ENCODE measurements around the gene NADSYN1. TPM values are rescaled to one million over a fixed set of nuclear protein-coding genes. Genes with fewer than 3 reads are reported as not detected.

The NADSYN1 gene
- total RNA-seq (100 to 1,000 TPM; 106 to 112 TPM), total RNA-seq (35.7 to 258 (median 106) reads per million in 172 experiments)
- polyA plus RNA-seq (2013, experiment 1 of 2): 72.2 TPM
- polyA plus RNA-seq (2013, experiment 2 of 2): 86.6 TPM

DNA sequence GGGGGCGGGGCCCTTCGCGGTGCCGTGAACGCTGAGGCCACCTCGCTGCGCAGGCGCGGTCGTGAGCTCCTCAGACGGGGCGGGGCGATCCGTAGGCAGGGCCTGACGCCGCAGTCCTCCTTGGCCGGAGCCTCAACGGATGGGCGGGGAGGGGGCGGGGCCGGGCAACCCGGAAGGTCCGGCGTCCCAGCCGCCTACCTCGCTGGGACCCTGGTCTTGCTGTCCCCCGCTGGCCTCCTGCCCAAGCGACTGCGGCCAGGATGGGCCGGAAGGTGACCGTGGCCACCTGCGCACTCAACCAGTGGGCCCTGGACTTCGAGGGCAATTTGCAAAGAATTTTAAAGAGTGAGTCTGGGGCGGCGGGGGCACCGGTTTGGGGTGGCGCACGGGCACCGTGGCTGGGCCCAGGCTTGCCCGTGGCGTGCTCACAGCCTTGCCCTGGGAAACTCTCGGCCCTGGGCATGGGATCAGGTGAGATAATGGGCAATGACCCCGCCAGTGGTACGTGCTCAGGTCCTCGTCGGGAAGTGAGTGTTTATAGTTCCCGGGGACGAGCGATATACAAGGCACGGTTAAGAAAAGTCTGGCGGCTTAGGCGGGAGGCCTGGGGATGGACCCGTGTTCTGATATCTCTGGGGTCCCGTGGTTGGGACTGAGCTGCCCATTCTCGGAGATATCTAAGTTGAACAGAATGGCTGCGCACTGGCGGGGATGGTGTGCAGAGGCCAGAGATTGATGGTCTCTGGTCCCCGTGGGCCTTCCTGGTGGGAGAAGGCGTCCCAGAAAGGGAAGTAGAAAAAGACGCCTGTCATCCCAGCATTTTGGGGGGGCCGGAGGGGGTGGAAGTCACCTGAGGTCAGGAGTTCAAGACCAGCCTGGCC lies at the start of gene NADSYN1:
Gene NADSYN1, plus strand, starts transcription at position 167 of the 881 bp plus-strand sequence. Its CDS starts 94 bp downstream, at position 261.
- Histone ChIP-seq H3K27me3 (ENCODE audit: control insufficient read depth in 1 of 2, insufficient read depth in 2 of 2, low read length in 2 of 2) (no peaks in the 10 kb centered on the region), H3K36me3 (ENCODE audit: insufficient read depth, low read length) (peaks cover 35% of the 10 kb centered on the region), H3K9me3 (ENCODE audit: control insufficient read depth in 1 of 2, insufficient read depth in 1 of 2, low read length in 2 of 2) (no peaks in the 10 kb centered on the region), H3K4me3 (ENCODE audit: low read length) (peak within 1 kb of the TSS; percentile 94), H3K27ac (ENCODE audit: low read depth in 1 of 2, low read length in 2 of 2) (peak within 1 kb of the TSS; percentile 77 to 83), H3K4me1 (ENCODE audit: insufficient read depth, low read length) (peaks cover 48% of the 10 kb centered on the region)
- no peak for TF ChIP-seq CTCF (IDR thresholded peaks at IDR 0.05)
- Mint-ChIP-seq H3K4me3 (peak within 1 kb of the TSS; percentile 93), H3K27me3 (no peaks in the 10 kb centered on the region), H3K27ac (peak within 1 kb of the TSS; percentile 95), H3K36me3 (ENCODE audit: low read depth) (peaks cover 53% of the 10 kb centered on the region), H3K4me1 (ENCODE audit: low read depth) (peaks cover 63% of the 10 kb centered on the region), H3K9me3 (no peaks in the 10 kb centered on the region)
- ATAC-seq (ENCODE audit: poor library complexity) (peak; percentile 62), DNase-seq (peak; percentile 87 to 98 (median 93))
- ChIA-PET CTCF (no interaction called here), POLR2A (interaction anchor here (0.5 to 1.5 kb wide), 4 partner anchors 13 to 333 kb away, joined by 3 to 4 read pairs (median 4); no protein-coding TSS in a partner anchor)
- intact Hi-C loops (cut with DNase I, micrococcal nuclease): loop anchor here in 1 of 2 experiments (5.0 to 10.0 kb wide), 4 partner anchors 339 to 1251 kb away; partner anchors contain the start of genes CTTN, FADD and INPPL1

DNA sequence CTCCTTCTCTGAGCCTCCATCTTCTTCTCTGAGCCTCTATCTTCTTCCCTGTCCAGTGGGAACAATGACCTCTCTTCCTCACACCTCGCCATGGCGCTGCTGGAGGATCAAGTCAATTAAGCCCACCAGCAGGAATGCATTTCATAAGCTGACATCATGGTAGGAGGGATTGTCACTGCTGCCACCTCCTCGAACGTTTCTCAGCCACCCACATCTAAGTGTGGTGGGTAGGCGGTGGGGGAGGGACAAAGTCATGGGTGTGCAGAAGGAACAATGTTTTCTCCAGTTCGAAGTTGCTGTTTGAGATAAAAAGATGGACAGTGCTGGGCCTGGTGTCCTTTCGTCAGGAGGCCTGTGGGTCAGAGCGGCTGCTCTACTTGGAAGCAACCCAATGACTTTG lies 48.8 kb upstream of the NADSYN1 start:
- no peak overlapping the region for H3K4me3 Mint-ChIP-seq
- ATAC-seq (ENCODE audit: poor library complexity): no peak
- H3K4me3 ChIP-seq (ENCODE audit: low read length): no peak overlapping the region
- no peak for DNase-seq
- H3K9me3 Mint-ChIP-seq: peaks cover 2% of the 10 kb centered on the region
- no peaks in the 10 kb centered on the region for H3K4me1 Mint-ChIP-seq (ENCODE audit: low read depth)
- H3K27me3 Mint-ChIP-seq: no peaks in the 10 kb centered on the region
- H3K9me3 ChIP-seq (ENCODE audit: control insufficient read depth in 1 of 2, insufficient read depth in 1 of 2, low read length in 2 of 2): peaks cover 0 to 5% of the 10 kb centered on the region in 2 experiments
- H3K36me3 ChIP-seq (ENCODE audit: insufficient read depth, low read length): no peaks in the 10 kb centered on the region
- intact Hi-C loops (cut with DNase I, micrococcal nuclease): no loop called here
- no peaks in the 10 kb centered on the region for H3K4me1 ChIP-seq (ENCODE audit: insufficient read depth, low read length)
- no peaks in the 10 kb centered on the region for H3K36me3 Mint-ChIP-seq (ENCODE audit: low read depth)
- ChIA-PET POLR2A (no interaction called here), CTCF (no interaction called here)
- H3K27ac ChIP-seq (ENCODE audit: low read depth in 1 of 2, low read length in 2 of 2): no peak overlapping the region
- no peak overlapping the region for H3K27ac Mint-ChIP-seq
- TF ChIP-seq CTCF (IDR thresholded peaks at IDR 0.05): no peak
- no peaks in the 10 kb centered on the region for H3K27me3 ChIP-seq (ENCODE audit: control insufficient read depth in 1 of 2, insufficient read depth in 2 of 2, low read length in 2 of 2)

- intact Hi-C loops (cut with DNase I, micrococcal nuclease): no loop called here
- peaks cover 2% of the 10 kb centered on the region for H3K9me3 Mint-ChIP-seq
- Histone ChIP-seq H3K27me3 (ENCODE audit: control insufficient read depth in 1 of 2, insufficient read depth in 2 of 2, low read length in 2 of 2) (no peaks in the 10 kb centered on the region), H3K36me3 (ENCODE audit: insufficient read depth, low read length) (no peaks in the 10 kb centered on the region), H3K9me3 (ENCODE audit: control insufficient read depth in 1 of 2, insufficient read depth in 1 of 2, low read length in 2 of 2) (peaks cover 0 to 5% of the 10 kb centered on the region in 2 experiments), H3K4me1 (ENCODE audit: insufficient read depth, low read length) (no peaks in the 10 kb centered on the region), H3K4me3 (ENCODE audit: low read length) (no peak overlapping the region), H3K27ac (ENCODE audit: low read depth in 1 of 2, low read length in 2 of 2) (no peak overlapping the region)
- H3K27ac Mint-ChIP-seq: no peak overlapping the region
- H3K4me1 Mint-ChIP-seq (ENCODE audit: low read depth): no peaks in the 10 kb centered on the region
- no peaks in the 10 kb centered on the region for H3K36me3 Mint-ChIP-seq (ENCODE audit: low read depth)
- ChIA-PET POLR2A (no interaction called here), CTCF (no interaction called here)
- DNase-seq (no peak), ATAC-seq (ENCODE audit: poor library complexity) (no peak)
- no peak for TF ChIP-seq CTCF (IDR thresholded peaks at IDR 0.05)
- peaks cover 8% of the 10 kb centered on the region for H3K27me3 Mint-ChIP-seq
- H3K4me3 Mint-ChIP-seq: no peak overlapping the region
Measured at GRCh38 chr11:71406681-71407080, 46.3 kb upstream of the NADSYN1 start.

Data from CD4-positive, alpha-beta T cell (primary cell).